HepG2 (cell line): ENCODE results near the gene PLCB1. TPM values are rescaled to one million over a fixed set of nuclear protein-coding genes. Genes with fewer than 3 reads are reported as not detected.

Experiments used
- ATM ChIP-seq: fragments of 450-650 bp; IDR thresholded peaks from 2 replicates; pipeline ENCODE4 v1.7.1; 2017; ENCODE audit warnings: mild to moderate bottlenecking, borderline replicate concordance
- CBX2 ChIP-seq, 2 experiments: fragments of 200-600 bp in 1 of 2; sonication (generic); formaldehyde crosslinking in 1 of 2; IDR thresholded peaks; 2 replicates each; pipeline versions ENCODE4 v1.7.0 to v1.8.1; 2018 to 2022; ENCODE audit warnings: low read depth in 2 of 2, low read length in 1 of 2, mild to moderate bottlenecking in 1 of 2, missing genetic modification reagents in 1 of 2
- EEA1 ChIP-seq: sonication (generic); formaldehyde crosslinking; IDR thresholded peaks from 2 replicates; pipeline ENCODE4 v1.5.1; 2020; ENCODE audit warnings: mild to moderate bottlenecking, missing genetic modification reagents, borderline replicate concordance
- FIP1L1 ChIP-seq: fragments of 200-400 bp; formaldehyde crosslinking; IDR thresholded peaks from 2 replicates; pipeline ENCODE4 v1.6.1; 2018; ENCODE audit warnings: low read depth, mild to moderate bottlenecking, low read length, moderate library complexity, borderline replicate concordance; ENCODE audit not compliant: insufficient read depth
- HNRNPL ChIP-seq: fragments of 200-400 bp; formaldehyde crosslinking; IDR thresholded peaks from 2 replicates; pipeline ENCODE4 v1.6.1; 2017; ENCODE audit warnings: mild to moderate bottlenecking, low read depth, low read length
- MED1 ChIP-seq: sonication (generic); formaldehyde crosslinking; IDR thresholded peaks from 2 replicates; pipeline ENCODE4 v1.4.0; 2020; ENCODE audit warnings: missing genetic modification reagents
- REL ChIP-seq: sonication (generic); formaldehyde crosslinking; conservative IDR thresholded peaks from 2 replicates; pipeline ENCODE4 v1.8.0; 2022; ENCODE audit warnings: mild to moderate bottlenecking, missing genetic modification reagents, moderate library complexity
- ZBTB20 ChIP-seq: sonication (generic); formaldehyde crosslinking; IDR thresholded peaks from 2 replicates; pipeline ENCODE4 v1.8.1; 2023; ENCODE audit warnings: missing genetic modification reagents, low read depth, mild to moderate bottlenecking, borderline replicate concordance
- ZMYM3 ChIP-seq: sonication (generic); formaldehyde crosslinking; IDR thresholded peaks from 2 replicates; pipeline ENCODE4 v1.5.1; 2020; ENCODE audit warnings: mild to moderate bottlenecking, missing genetic modification reagents
- ZNF34 ChIP-seq: sonication (generic); formaldehyde crosslinking; IDR thresholded peaks from 2 replicates; pipeline ENCODE4 v1.4.0; 2020; ENCODE audit warnings: mild to moderate bottlenecking, missing genetic modification reagents, borderline replicate concordance
- ZNF367 ChIP-seq: sonication (generic); formaldehyde crosslinking; IDR thresholded peaks from 2 replicates; pipeline ENCODE4 v1.4.0; 2020; ENCODE audit warnings: missing genetic modification reagents, borderline replicate concordance
- ZNF460 ChIP-seq: sonication (generic); formaldehyde crosslinking; IDR thresholded peaks from 2 replicates; pipeline ENCODE4 v1.5.1; 2020; ENCODE audit warnings: missing genetic modification reagents, mild to moderate bottlenecking, borderline replicate concordance
- ZNF570 ChIP-seq: sonication (generic); formaldehyde crosslinking; IDR thresholded peaks from 2 replicates; pipeline ENCODE4 v1.4.0; 2020; ENCODE audit warnings: mild to moderate bottlenecking, missing genetic modification reagents, borderline replicate concordance
- ZNF841 ChIP-seq: sonication (generic); formaldehyde crosslinking; IDR thresholded peaks from 2 replicates; pipeline ENCODE4 v1.8.1; 2023; ENCODE audit warnings: missing genetic modification reagents, borderline replicate concordance
- polyA plus RNA-seq, 8 experiments: library from polyadenylated mRNA; depleted of rRNA in 3 of 8; stranded (reverse) in 7 of 8; unstranded in 1 of 8; fragments of >200 nt; fragmentation: Illumina TruSeq in 4 of 8; extraction: Trizol in 4 of 8; gene quantifications; 2 replicates each; pipeline versions ENCODE4 v1.2.1 to v1.2.3, GENCODE V29; 2011 to 2016; ENCODE audit warnings: low read depth in 4 of 8, missing spikeins in 1 of 8, mixed read lengths in 1 of 8; ENCODE audit not compliant: insufficient read depth in 1 of 8
- total RNA-seq, 5 experiments: library from RNA; depleted of rRNA; stranded (reverse); fragments of >200 nt; fragmentation: Illumina TruSeq; extraction: Trizol; gene quantifications; 2 replicates each; pipeline ENCODE4 v1.2.3, GENCODE V29; 2016; ENCODE audit warnings: low read depth in 1 of 5
- TF ChIP-seq, protein P1 (sequence below): sonication (generic); formaldehyde crosslinking; IDR thresholded peaks from 2 replicates; pipeline ENCODE4 v1.5.0; 2020; ENCODE audit warnings: mild to moderate bottlenecking, missing genetic modification reagents, borderline replicate concordance
- TF ChIP-seq, protein P2 (sequence below): IDR thresholded peaks from 2 replicates; pipeline ENCODE4 v1.6.1; 2016; ENCODE audit warnings: low read depth
- TF ChIP-seq, protein P3 (sequence below): sonication (generic); formaldehyde crosslinking; IDR thresholded peaks from 2 replicates; pipeline ENCODE4 v1.9.0; 2022; ENCODE audit warnings: low read depth, missing genetic modification reagents
- TF ChIP-seq, protein P4 (sequence below): IDR thresholded peaks from 2 replicates; pipeline ENCODE4 v1.6.1; 2016; ENCODE audit warnings: missing compliant biosample characterization, missing genetic modification reagents, borderline replicate concordance

The PLCB1 gene
- total and polyA plus RNA-seq, 2 of the 13 experiments (the other 11 are each of a cell fraction or from before 2014, with no cell fraction given): 42.4 to 55.9 TPM

DNA sequence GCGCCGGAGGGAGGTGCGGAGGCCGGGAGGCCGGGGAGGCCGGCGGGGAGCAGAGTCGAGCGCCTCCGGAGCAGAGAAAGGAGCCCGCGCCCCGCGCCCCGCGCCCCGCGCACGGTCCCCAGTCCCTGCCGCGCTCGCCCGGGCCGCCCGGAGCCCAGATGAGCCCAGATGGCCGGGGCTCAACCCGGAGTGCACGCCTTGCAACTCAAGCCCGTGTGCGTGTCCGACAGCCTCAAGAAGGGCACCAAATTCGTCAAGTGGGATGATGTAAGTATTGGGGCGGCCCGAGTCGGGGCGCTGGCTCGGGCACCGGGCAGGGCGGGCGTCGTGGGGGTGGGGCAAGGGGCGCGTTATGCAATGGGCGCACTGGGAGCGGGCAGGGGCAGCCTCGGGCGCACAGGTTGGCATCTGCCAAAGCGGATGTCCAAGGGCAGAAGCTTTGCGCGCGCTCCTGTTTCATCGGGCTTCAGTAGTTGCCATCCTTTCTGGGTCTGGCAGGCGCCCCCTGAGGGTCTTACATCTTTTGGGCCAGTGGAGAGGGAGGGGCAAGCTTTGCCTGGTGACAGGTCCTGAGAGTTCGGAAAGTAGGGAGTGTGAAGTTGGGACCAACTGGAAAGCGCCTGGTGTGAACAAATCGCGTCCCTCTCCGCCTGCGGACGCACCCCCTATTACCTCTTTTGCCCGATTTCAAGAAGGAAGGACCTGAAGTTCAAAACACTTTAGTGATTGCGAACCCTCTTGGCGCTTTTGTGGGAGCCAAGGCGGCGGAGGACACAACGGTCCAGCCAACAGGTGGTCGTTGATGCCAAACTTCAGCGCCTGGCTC lies 631 bp downstream of the PLCB1 start (continued):
- TF ChIP-seq, protein P1, sequence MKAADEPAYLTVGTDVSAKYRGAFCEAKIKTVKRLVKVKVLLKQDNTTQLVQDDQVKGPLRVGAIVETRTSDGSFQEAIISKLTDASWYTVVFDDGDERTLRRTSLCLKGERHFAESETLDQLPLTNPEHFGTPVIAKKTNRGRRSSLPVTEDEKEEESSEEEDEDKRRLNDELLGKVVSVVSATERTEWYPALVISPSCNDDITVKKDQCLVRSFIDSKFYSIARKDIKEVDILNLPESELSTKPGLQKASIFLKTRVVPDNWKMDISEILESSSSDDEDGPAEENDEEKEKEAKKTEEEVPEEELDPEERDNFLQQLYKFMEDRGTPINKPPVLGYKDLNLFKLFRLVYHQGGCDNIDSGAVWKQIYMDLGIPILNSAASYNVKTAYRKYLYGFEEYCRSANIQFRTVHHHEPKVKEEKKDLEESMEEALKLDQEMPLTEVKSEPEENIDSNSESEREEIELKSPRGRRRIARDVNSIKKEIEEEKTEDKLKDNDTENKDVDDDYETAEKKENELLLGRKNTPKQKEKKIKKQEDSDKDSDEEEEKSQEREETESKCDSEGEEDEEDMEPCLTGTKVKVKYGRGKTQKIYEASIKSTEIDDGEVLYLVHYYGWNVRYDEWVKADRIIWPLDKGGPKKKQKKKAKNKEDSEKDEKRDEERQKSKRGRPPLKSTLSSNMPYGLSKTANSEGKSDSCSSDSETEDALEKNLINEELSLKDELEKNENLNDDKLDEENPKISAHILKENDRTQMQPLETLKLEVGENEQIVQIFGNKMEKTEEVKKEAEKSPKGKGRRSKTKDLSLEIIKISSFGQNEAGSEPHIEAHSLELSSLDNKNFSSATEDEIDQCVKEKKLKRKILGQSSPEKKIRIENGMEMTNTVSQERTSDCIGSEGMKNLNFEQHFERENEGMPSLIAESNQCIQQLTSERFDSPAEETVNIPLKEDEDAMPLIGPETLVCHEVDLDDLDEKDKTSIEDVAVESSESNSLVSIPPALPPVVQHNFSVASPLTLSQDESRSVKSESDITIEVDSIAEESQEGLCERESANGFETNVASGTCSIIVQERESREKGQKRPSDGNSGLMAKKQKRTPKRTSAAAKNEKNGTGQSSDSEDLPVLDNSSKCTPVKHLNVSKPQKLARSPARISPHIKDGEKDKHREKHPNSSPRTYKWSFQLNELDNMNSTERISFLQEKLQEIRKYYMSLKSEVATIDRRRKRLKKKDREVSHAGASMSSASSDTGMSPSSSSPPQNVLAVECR (CRISPR knock-in tag): no peak; the same call in 1 of the 2 replicates
- 0 out of 2 replicates have a peak, but pooled peaks have one; percentile 53 for TF ChIP-seq EEA1
- TF ChIP-seq ZNF570 (CRISPR knock-in tag): peak; percentile 49; the same call in 1 of the 2 replicates
- TF ChIP-seq ZMYM3: no peak
- TF ChIP-seq, protein P2, sequence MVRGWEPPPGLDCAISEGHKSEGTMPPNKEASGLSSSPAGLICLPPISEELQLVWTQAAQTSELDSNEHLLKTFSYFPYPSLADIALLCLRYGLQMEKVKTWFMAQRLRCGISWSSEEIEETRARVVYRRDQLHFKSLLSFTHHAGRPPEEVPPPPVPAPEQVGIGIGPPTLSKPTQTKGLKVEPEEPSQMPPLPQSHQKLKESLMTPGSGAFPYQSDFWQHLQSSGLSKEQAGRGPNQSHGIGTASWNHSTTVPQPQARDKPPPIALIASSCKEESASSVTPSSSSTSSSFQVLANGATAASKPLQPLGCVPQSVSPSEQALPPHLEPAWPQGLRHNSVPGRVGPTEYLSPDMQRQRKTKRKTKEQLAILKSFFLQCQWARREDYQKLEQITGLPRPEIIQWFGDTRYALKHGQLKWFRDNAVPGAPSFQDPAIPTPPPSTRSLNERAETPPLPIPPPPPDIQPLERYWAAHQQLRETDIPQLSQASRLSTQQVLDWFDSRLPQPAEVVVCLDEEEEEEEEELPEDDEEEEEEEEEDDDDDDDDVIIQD (CRISPR knock-in tag): 0 out of 2 replicates have a peak, but pooled peaks have one; percentile 9
- TF ChIP-seq, protein P3, sequence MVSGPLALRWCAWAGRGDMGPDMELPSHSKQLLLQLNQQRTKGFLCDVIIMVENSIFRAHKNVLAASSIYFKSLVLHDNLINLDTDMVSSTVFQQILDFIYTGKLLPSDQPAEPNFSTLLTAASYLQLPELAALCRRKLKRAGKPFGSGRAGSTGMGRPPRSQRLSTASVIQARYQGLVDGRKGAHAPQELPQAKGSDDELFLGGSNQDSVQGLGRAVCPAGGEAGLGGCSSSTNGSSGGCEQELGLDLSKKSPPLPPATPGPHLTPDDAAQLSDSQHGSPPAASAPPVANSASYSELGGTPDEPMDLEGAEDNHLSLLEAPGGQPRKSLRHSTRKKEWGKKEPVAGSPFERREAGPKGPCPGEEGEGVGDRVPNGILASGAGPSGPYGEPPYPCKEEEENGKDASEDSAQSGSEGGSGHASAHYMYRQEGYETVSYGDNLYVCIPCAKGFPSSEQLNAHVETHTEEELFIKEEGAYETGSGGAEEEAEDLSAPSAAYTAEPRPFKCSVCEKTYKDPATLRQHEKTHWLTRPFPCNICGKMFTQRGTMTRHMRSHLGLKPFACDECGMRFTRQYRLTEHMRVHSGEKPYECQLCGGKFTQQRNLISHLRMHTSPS (CRISPR knock-in tag): peak; percentile 96
- TF ChIP-seq, protein P4, sequence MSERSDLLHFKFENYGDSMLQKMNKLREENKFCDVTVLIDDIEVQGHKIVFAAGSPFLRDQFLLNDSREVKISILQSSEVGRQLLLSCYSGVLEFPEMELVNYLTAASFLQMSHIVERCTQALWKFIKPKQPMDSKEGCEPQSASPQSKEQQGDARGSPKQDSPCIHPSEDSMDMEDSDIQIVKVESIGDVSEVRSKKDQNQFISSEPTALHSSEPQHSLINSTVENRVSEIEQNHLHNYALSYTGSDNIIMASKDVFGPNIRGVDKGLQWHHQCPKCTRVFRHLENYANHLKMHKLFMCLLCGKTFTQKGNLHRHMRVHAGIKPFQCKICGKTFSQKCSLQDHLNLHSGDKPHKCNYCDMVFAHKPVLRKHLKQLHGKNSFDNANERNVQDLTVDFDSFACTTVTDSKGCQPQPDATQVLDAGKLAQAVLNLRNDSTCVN (CRISPR knock-in tag): 0 out of 2 replicates have a peak, but pooled peaks have one; percentile 16
- 0 out of 2 replicates have a peak, but pooled peaks have one; percentile 6 for TF ChIP-seq ZNF460 (CRISPR knock-in tag)
- TF ChIP-seq CBX2 (IDR thresholded peaks at IDR 0.05; ENCODE audit: low read depth, low read length): no peak
- TF ChIP-seq CBX2 (CRISPR knock-in tag; IDR thresholded peaks at IDR 0.05; ENCODE audit: low read depth): peak; percentile 86; the same call in 1 of the 2 replicates
- TF ChIP-seq HNRNPL: peak; percentile 98
- TF ChIP-seq ATM: no peak
- no peak for TF ChIP-seq ZNF841 (CRISPR knock-in tag)
- 0 out of 2 replicates have a peak, but pooled peaks have one; percentile 72 for TF ChIP-seq ZNF367 (CRISPR knock-in tag)
- TF ChIP-seq FIP1L1: no peak
- peak; percentile 26; the same call in 1 of the 2 replicates for TF ChIP-seq MED1 (CRISPR knock-in tag)
- TF ChIP-seq ZBTB20 (CRISPR knock-in tag): no peak
- peak; percentile 93 for TF ChIP-seq ZNF34 (CRISPR knock-in tag)
- TF ChIP-seq REL (CRISPR knock-in tag): no peak
